ENCODE results near the gene SLC12A4. TPM values are rescaled to one million over a fixed set of nuclear protein-coding genes. Genes with fewer than 3 reads are reported as not detected.

Gene SLC12A4
- total RNA-seq, 1 donor from 2014 or later: 8.8 TPM

DNA sequence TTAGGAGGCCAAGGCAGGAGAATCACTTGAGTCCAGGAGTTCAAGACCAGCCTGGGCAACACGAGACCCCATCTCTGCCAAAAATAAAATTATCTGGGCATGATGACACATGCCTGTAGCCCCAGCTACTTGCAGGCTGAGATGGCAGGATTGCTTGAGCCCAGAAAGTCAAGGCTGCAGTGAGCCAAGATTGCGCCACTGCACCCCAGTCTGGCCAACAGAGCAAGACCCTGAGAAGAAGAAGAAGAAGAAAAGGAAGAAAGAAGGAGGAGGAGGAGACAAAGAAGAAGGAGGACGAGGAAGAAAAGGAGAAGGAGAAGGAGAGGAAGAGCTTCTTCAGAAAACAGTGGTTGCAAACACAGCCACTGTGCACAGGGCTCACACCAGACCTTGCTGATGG, 20.2 kb upstream of the SLC12A4 start:
- Histone ChIP-seq H3K4me2 (no peak overlapping the region), H3K9ac (no peak overlapping the region), H2AFZ (replicated peaks) (no peak overlapping the region), H4K20me1 (ENCODE audit: low read depth) (no peaks in the 10 kb centered on the region), H3K27ac (no peak overlapping the region), H3K4me1 (no peaks in the 10 kb centered on the region), H3K36me3 (no peaks in the 10 kb centered on the region), H3K9me3 (ENCODE audit: low read depth) (no peaks in the 10 kb centered on the region), H3K4me3 (no peak overlapping the region), H3F3A (ENCODE audit: low read depth) (no peaks in the 10 kb centered on the region), H3K79me2 (ENCODE audit: low read depth) (no peaks in the 10 kb centered on the region), H3K27me3 (peaks cover 12% of the 10 kb centered on the region)
- H3K27me3 Mint-ChIP-seq (ENCODE audit: insufficient read depth, low read depth): peaks cover 7% of the 10 kb centered on the region
- H3K27ac Mint-ChIP-seq: no peak overlapping the region
- H3K4me1 Mint-ChIP-seq: peaks cover 2% of the 10 kb centered on the region
- no peak for DNase-seq (ENCODE audit: low spot score)
- TF ChIP-seq, protein P1, sequence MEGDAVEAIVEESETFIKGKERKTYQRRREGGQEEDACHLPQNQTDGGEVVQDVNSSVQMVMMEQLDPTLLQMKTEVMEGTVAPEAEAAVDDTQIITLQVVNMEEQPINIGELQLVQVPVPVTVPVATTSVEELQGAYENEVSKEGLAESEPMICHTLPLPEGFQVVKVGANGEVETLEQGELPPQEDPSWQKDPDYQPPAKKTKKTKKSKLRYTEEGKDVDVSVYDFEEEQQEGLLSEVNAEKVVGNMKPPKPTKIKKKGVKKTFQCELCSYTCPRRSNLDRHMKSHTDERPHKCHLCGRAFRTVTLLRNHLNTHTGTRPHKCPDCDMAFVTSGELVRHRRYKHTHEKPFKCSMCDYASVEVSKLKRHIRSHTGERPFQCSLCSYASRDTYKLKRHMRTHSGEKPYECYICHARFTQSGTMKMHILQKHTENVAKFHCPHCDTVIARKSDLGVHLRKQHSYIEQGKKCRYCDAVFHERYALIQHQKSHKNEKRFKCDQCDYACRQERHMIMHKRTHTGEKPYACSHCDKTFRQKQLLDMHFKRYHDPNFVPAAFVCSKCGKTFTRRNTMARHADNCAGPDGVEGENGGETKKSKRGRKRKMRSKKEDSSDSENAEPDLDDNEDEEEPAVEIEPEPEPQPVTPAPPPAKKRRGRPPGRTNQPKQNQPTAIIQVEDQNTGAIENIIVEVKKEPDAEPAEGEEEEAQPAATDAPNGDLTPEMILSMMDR (IDR thresholded peaks at IDR 0.05): no peak
- TF ChIP-seq EZH2phosphoT487 (IDR thresholded peaks at IDR 0.05) (no peak), EZH2 (IDR thresholded peaks at IDR 0.05) (no peak)
- no peak overlapping the region for H3K4me3 Mint-ChIP-seq
- H3K36me3 Mint-ChIP-seq: no peaks in the 10 kb centered on the region
- H3K9me3 Mint-ChIP-seq: no peaks in the 10 kb centered on the region

DNA sequence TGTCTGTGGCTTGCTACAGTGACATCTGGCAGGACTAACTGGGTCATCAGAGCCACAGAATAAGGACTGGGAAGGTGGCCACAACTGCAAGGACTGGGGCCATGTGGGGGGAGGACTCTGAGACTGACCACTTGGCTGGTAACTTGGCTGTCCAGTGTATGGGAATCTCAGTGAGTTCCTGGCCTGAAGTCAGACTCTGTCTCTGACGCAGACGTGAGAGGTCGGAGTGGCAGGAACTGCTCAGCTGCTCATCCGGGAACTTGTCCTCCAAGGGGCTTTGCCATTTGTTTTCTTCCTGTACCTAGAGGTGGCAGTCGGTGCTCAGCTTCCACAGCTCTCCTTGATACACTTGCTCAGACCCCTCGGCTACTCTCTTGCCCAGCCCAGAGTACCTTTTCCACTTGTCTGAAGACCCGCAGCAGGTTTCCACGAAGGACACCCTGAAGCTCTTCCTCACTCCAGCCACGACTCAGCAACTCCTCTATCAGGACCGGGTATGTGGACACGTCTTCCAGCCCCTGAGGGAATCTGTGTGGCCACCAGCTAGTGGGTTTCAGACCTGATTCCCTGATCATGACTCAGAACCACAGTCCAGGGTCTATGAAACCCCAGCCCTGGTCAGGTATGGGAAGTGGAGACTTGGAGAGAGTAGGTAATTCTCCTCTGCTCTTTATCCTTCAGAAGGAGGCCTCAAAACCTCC, 19.2 kb upstream of the SLC12A4 start:
- no peaks in the 10 kb centered on the region for H3F3A ChIP-seq (ENCODE audit: low read depth)
- H3K4me3 ChIP-seq: no peak overlapping the region
- H3K79me2 ChIP-seq (ENCODE audit: low read depth): no peaks in the 10 kb centered on the region
- H3K27ac ChIP-seq: no peak overlapping the region
- no peak overlapping the region for H3K4me3 Mint-ChIP-seq
- H2AFZ ChIP-seq (replicated peaks): no peak overlapping the region
- H3K36me3 ChIP-seq: no peaks in the 10 kb centered on the region
- peaks cover 10% of the 10 kb centered on the region for H3K27me3 Mint-ChIP-seq (ENCODE audit: insufficient read depth, low read depth)
- TF ChIP-seq, protein P1 (IDR thresholded peaks at IDR 0.05): no peak
- no peak overlapping the region for H3K4me2 ChIP-seq
- no peak overlapping the region for H3K9ac ChIP-seq
- H4K20me1 ChIP-seq (ENCODE audit: low read depth): no peaks in the 10 kb centered on the region
- no peak for DNase-seq (ENCODE audit: low spot score)
- H3K4me1 ChIP-seq: no peaks in the 10 kb centered on the region
- H3K27me3 ChIP-seq: peaks cover 8% of the 10 kb centered on the region
- H3K9me3 Mint-ChIP-seq: no peaks in the 10 kb centered on the region
- peak overlapping the region; percentile 58 for H3K27ac Mint-ChIP-seq
- H3K36me3 Mint-ChIP-seq: no peaks in the 10 kb centered on the region
- H3K9me3 ChIP-seq (ENCODE audit: low read depth): no peaks in the 10 kb centered on the region
- peaks cover 4% of the 10 kb centered on the region for H3K4me1 Mint-ChIP-seq

- TF ChIP-seq EZH2 (IDR thresholded peaks at IDR 0.05) (no peak), EZH2phosphoT487 (IDR thresholded peaks at IDR 0.05) (no peak)
- TF ChIP-seq, protein P1 (IDR thresholded peaks at IDR 0.05): no peak
- DNase-seq (ENCODE audit: low spot score): no peak
- no peak overlapping the region for H3K4me2 ChIP-seq
- no peaks in the 10 kb centered on the region for H3K36me3 ChIP-seq
- H3K27ac ChIP-seq: no peak overlapping the region
- no peaks in the 10 kb centered on the region for H3F3A ChIP-seq (ENCODE audit: low read depth)
- no peaks in the 10 kb centered on the region for H3K9me3 ChIP-seq (ENCODE audit: low read depth)
- peaks cover 1% of the 10 kb centered on the region for H3K27me3 ChIP-seq
- no peaks in the 10 kb centered on the region for H3K9me3 Mint-ChIP-seq
- no peaks in the 10 kb centered on the region for H3K4me1 ChIP-seq
- no peak overlapping the region for H3K27ac Mint-ChIP-seq
- peaks cover 9% of the 10 kb centered on the region for H3K27me3 Mint-ChIP-seq (ENCODE audit: insufficient read depth, low read depth)
- peaks cover 5% of the 10 kb centered on the region for H3K4me1 Mint-ChIP-seq
- no peak overlapping the region for H3K9ac ChIP-seq
- no peak overlapping the region for H3K4me3 ChIP-seq
- H3K79me2 ChIP-seq (ENCODE audit: low read depth): no peaks in the 10 kb centered on the region
- no peaks in the 10 kb centered on the region for H4K20me1 ChIP-seq (ENCODE audit: low read depth)
- H2AFZ ChIP-seq (replicated peaks): no peak overlapping the region
- H3K36me3 Mint-ChIP-seq: no peaks in the 10 kb centered on the region
- no peak overlapping the region for H3K4me3 Mint-ChIP-seq
Observed at GRCh38 chr16:67986949-67987348, 18.5 kb upstream of the SLC12A4 start.

Data from neural progenitor cell (in vitro differentiated cells).